HEK293 (cell line): ENCODE measurements around the gene CCDC85B.

Source experiments
- ATF2 ChIP-seq: fragments of 450-650 bp; formaldehyde crosslinking; IDR thresholded peaks from 2 replicates; pipeline ENCODE4 v1.5.1; 2016; ENCODE audit warnings: missing biosample characterization, missing genetic modification characterization, low read depth
- BCL11A ChIP-seq: fragments of 450-650 bp; formaldehyde crosslinking; IDR thresholded peaks from 2 replicates; pipeline ENCODE4 v1.5.1; 2016; ENCODE audit warnings: low read depth, missing biosample characterization, missing genetic modification characterization
- BCL11B ChIP-seq: fragments of 450-650 bp; formaldehyde crosslinking; IDR thresholded peaks from 2 replicates; pipeline ENCODE4 v1.5.1; 2016; ENCODE audit warnings: low read depth, missing biosample characterization, missing genetic modification characterization
- GLIS2 ChIP-seq: fragments of 450-650 bp; formaldehyde crosslinking; IDR thresholded peaks from 2 replicates; pipeline ENCODE4 v1.5.1; 2016; ENCODE audit warnings: missing biosample characterization, missing genetic modification characterization
- IKZF3 ChIP-seq: fragments of 450-650 bp; IDR thresholded peaks from 2 replicates; pipeline ENCODE4 v1.5.0; 2018; ENCODE audit warnings: missing biosample characterization, mild to moderate bottlenecking, missing genetic modification characterization, moderate library complexity
- KLF1 ChIP-seq: fragments of 450-650 bp; formaldehyde crosslinking; IDR thresholded peaks from 2 replicates; pipeline ENCODE4 v1.5.1; 2016; ENCODE audit warnings: missing biosample characterization, missing genetic modification characterization
- KLF17 ChIP-seq: fragments of 450-650 bp; formaldehyde crosslinking; IDR thresholded peaks from 2 replicates; pipeline ENCODE4 v1.5.1; 2016; ENCODE audit warnings: missing biosample characterization, missing genetic modification characterization
- KLF9 ChIP-seq: fragments of 450-650 bp; formaldehyde crosslinking; IDR thresholded peaks from 2 replicates; pipeline ENCODE4 v1.5.1; 2016; ENCODE audit warnings: missing biosample characterization, missing genetic modification characterization, low read depth
- SP7 ChIP-seq: fragments of 450-650 bp; formaldehyde crosslinking; IDR thresholded peaks from 2 replicates; pipeline ENCODE4 v1.5.1; 2016; ENCODE audit warnings: missing biosample characterization, missing genetic modification characterization
- ZBTB7A ChIP-seq: fragments of 450-650 bp; formaldehyde crosslinking; IDR thresholded peaks from 2 replicates; pipeline ENCODE4 v1.5.1; 2016; ENCODE audit warnings: low read depth, missing biosample characterization, missing genetic modification characterization
- ZBTB8A ChIP-seq: fragments of 450-650 bp; formaldehyde crosslinking; IDR thresholded peaks from 2 replicates; pipeline ENCODE4 v1.5.1; 2016; ENCODE audit warnings: missing biosample characterization, missing genetic modification characterization
- ZNF132 ChIP-seq: fragments of 450-650 bp; formaldehyde crosslinking; IDR thresholded peaks from 2 replicates; pipeline ENCODE4 v1.5.1; 2017; ENCODE audit warnings: missing biosample characterization, missing genetic modification characterization, borderline replicate concordance
- ZNF561 ChIP-seq: fragments of 450-650 bp; IDR thresholded peaks from 2 replicates; pipeline ENCODE4 v1.5.1; 2018; ENCODE audit warnings: missing biosample characterization, missing genetic modification characterization, borderline replicate concordance
- ZNF843 ChIP-seq: fragments of 450-650 bp; formaldehyde crosslinking; IDR thresholded peaks from 2 replicates; pipeline ENCODE4 v1.5.1; 2016; ENCODE audit warnings: missing biosample characterization, missing genetic modification characterization
- TF ChIP-seq, protein P1 (sequence below): fragments of 450-650 bp; formaldehyde crosslinking; optimal IDR thresholded peaks from 2 replicates; pipeline ENCODE3; 2016; ENCODE audit warnings: missing biosample characterization, mild to moderate bottlenecking, missing genetic modification characterization
- TF ChIP-seq, protein P2 (sequence below): fragments of 450-650 bp; formaldehyde crosslinking; IDR thresholded peaks from 2 replicates; pipeline ENCODE4 v1.5.1; 2016; ENCODE audit warnings: missing biosample characterization, missing genetic modification characterization
- TF ChIP-seq, protein P3 (sequence below): fragments of 450-650 bp; formaldehyde crosslinking; IDR thresholded peaks from 2 replicates; pipeline ENCODE4 v1.5.1; 2016; ENCODE audit warnings: missing biosample characterization, missing genetic modification characterization

Gene CCDC85B

GRCh38 chr11:65899356-65900124 lies 9.1 kb downstream of the CCDC85B start (continued):
- TF ChIP-seq ZNF561 (tag by site-specific recombination), result no peak
- TF ChIP-seq KLF1, result peak; percentile 53; the same call in 1 of the 2 replicates
- peak; percentile 13; the same call in 1 of the 2 replicates for TF ChIP-seq BCL11A (tag by site-specific recombination)
- peak; percentile 40; the same call in 1 of the 2 replicates for TF ChIP-seq ZNF843 (tag by site-specific recombination)
- no peak for TF ChIP-seq ZNF132
- peak; percentile 84; the same call in 1 of the 2 replicates for TF ChIP-seq ZBTB7A (tag by site-specific recombination)
- TF ChIP-seq BCL11B (tag by site-specific recombination), result peak; percentile 55; the same call in 1 of the 2 replicates
- TF ChIP-seq KLF9, result peak; percentile 44
- TF ChIP-seq ZBTB8A, result peak; percentile 99
- TF ChIP-seq KLF17 (tag by site-specific recombination), result peak; percentile 87; the same call in 1 of the 2 replicates
- TF ChIP-seq, protein P1, sequence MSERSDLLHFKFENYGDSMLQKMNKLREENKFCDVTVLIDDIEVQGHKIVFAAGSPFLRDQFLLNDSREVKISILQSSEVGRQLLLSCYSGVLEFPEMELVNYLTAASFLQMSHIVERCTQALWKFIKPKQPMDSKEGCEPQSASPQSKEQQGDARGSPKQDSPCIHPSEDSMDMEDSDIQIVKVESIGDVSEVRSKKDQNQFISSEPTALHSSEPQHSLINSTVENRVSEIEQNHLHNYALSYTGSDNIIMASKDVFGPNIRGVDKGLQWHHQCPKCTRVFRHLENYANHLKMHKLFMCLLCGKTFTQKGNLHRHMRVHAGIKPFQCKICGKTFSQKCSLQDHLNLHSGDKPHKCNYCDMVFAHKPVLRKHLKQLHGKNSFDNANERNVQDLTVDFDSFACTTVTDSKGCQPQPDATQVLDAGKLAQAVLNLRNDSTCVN, result peak; percentile 65
- peak; percentile 93 for TF ChIP-seq GLIS2 (tag by site-specific recombination)
- 0 out of 2 replicates have a peak, but pooled peaks have one; percentile 27 for TF ChIP-seq SP7
- no peak for TF ChIP-seq ATF2 (tag by site-specific recombination)
- TF ChIP-seq, protein P2, sequence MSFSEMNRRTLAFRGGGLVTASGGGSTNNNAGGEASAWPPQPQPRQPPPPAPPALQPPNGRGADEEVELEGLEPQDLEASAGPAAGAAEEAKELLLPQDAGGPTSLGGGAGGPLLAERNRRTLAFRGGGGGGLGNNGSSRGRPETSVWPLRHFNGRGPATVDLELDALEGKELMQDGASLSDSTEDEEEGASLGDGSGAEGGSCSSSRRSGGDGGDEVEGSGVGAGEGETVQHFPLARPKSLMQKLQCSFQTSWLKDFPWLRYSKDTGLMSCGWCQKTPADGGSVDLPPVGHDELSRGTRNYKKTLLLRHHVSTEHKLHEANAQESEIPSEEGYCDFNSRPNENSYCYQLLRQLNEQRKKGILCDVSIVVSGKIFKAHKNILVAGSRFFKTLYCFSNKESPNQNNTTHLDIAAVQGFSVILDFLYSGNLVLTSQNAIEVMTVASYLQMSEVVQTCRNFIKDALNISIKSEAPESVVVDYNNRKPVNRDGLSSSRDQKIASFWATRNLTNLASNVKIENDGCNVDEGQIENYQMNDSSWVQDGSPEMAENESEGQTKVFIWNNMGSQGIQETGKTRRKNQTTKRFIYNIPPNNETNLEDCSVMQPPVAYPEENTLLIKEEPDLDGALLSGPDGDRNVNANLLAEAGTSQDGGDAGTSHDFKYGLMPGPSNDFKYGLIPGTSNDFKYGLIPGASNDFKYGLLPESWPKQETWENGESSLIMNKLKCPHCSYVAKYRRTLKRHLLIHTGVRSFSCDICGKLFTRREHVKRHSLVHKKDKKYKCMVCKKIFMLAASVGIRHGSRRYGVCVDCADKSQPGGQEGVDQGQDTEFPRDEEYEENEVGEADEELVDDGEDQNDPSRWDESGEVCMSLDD (tag by site-specific recombination), result peak; percentile 48; the same call in 1 of the 2 replicates
- TF ChIP-seq, protein P3, sequence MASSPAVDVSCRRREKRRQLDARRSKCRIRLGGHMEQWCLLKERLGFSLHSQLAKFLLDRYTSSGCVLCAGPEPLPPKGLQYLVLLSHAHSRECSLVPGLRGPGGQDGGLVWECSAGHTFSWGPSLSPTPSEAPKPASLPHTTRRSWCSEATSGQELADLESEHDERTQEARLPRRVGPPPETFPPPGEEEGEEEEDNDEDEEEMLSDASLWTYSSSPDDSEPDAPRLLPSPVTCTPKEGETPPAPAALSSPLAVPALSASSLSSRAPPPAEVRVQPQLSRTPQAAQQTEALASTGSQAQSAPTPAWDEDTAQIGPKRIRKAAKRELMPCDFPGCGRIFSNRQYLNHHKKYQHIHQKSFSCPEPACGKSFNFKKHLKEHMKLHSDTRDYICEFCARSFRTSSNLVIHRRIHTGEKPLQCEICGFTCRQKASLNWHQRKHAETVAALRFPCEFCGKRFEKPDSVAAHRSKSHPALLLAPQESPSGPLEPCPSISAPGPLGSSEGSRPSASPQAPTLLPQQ (tag by site-specific recombination), result peak; percentile 25; the same call in 1 of the 2 replicates
- no peak for TF ChIP-seq IKZF3 (tag by site-specific recombination)
